ENCODE measurements around the gene LRRC37B.
"Not testable (repeated sequence)": the region's sequence is repeated elsewhere in the genome, so short reads cannot be mapped to it uniquely, and the experiment has no call there.

Gene LRRC37B

GRCh38 chr17:32042266-32042665 lies 35.1 kb downstream of the LRRC37B start:
- DNase-seq: not testable (repeated sequence)

- DNase-seq: not testable (repeated sequence)
These were observed 38.4 kb downstream of the LRRC37B start for GRCh38 chr17:32045611-32046010.

GRCh38 chr17:32047663-32048062 lies 40.5 kb downstream of the LRRC37B start:
- DNase-seq: not testable (repeated sequence)

- DNase-seq: not testable (repeated sequence)
These were observed 47.8 kb downstream of the LRRC37B start for GRCh38 chr17:32054985-32055384.

- not testable (repeated sequence) for DNase-seq
These were observed 48.2 kb downstream of the LRRC37B start for GRCh38 chr17:32055425-32055824.

- DNase-seq: not testable (repeated sequence)
These were observed 49.3 kb downstream of the LRRC37B start for GRCh38 chr17:32056500-32056899.

GRCh38 chr17:32057460-32058105 lies 50.4 kb downstream of the LRRC37B start:
- DNase-seq: not testable (repeated sequence)

- not testable (repeated sequence) for DNase-seq
These were observed 53.5 kb downstream of the LRRC37B start for GRCh38 chr17:32060695-32061094.

- DNase-seq: peak; percentile 19
These were observed 54.7 kb downstream of the LRRC37B start for GRCh38 chr17:32061840-32062239.

GRCh38 chr17:32064091-32064490 lies 56.9 kb downstream of the LRRC37B start:
- DNase-seq: not testable (repeated sequence)

GRCh38 chr17:32066123-32066680 lies 59.0 kb downstream of the LRRC37B start:
- DNase-seq: not testable (repeated sequence)

GRCh38 chr17:32066863-32067642 lies 59.9 kb downstream of the LRRC37B start:
- DNase-seq: not testable (repeated sequence)

- DNase-seq: not testable (repeated sequence)
These were observed 61.9 kb downstream of the LRRC37B start for GRCh38 chr17:32069067-32069466.

- DNase-seq: not testable (repeated sequence)
These were observed 64.8 kb downstream of the LRRC37B start for GRCh38 chr17:32071961-32072360.

GRCh38 chr17:32073131-32073530 lies 65.9 kb downstream of the LRRC37B start:
- not testable (repeated sequence) for DNase-seq

- DNase-seq: peak; percentile 81
These were observed 72.6 kb downstream of the LRRC37B start for GRCh38 chr17:32079753-32080152.

GRCh38 chr17:32083550-32083979 lies 76.4 kb downstream of the LRRC37B start:
- peak; percentile 26 for DNase-seq

- DNase-seq: peak; percentile 74
These were observed 77.1 kb downstream of the LRRC37B start for GRCh38 chr17:32084003-32084941.

- DNase-seq: not testable (repeated sequence)
These were observed 78.0 kb downstream of the LRRC37B start for GRCh38 chr17:32084942-32085829.

- not testable (repeated sequence) for DNase-seq
These were observed 79.7 kb downstream of the LRRC37B start for GRCh38 chr17:32086833-32087232.

- DNase-seq: not testable (repeated sequence)
These were observed 84.9 kb downstream of the LRRC37B start for GRCh38 chr17:32092062-32092461.
